ENCODE data around the gene CACNA1I. TPM values are rescaled to one million over a fixed set of nuclear protein-coding genes. Genes with fewer than 3 reads are reported as not detected.

CACNA1I gene
- total and polyA plus RNA-seq, 2 donors (not counting 1 experiment from before 2014, with no cell fraction given) = 0.07 to 0.25 TPM

DNA sequence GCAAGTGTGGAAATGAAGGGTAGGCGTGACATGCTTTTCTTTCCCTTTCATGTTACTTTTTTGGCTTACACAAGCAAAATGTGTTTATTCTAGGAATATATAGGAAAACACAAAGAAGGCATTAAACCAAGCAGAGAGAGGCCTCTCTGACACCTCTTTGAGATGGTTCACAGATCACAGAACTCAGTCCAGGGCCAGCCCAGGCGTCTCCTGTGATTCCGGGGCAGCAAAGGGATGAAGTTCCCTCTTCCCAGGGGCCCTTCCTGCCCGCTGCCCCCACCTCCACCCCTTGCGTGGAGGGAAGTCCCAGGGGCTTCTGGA, 78.0 kb downstream of the CACNA1I start:
- ChIA-PET POLR2A (no interaction called here), CTCF (no interaction called here)
- intact Hi-C loops (cut with micrococcal nuclease) = no loop called here
- no peaks in the 10 kb centered on the region for H3K9me3 Mint-ChIP-seq (ENCODE audit: insufficient read depth)
- ATAC-seq (ENCODE audit: low read depth) = no peak
- 94% methylated on average over 2 of the region's 5 CpGs for WGBS (ENCODE audit: insufficient coverage)
- H3K27ac Mint-ChIP-seq = no peak overlapping the region
- H3K79me2 ChIP-seq (ENCODE audit: control insufficient read depth, insufficient read depth, low read length) = no peaks in the 10 kb centered on the region
- H4K20me1 ChIP-seq (ENCODE audit: control insufficient read depth, insufficient read depth, low read length, poor library complexity, severe bottlenecking) = no peaks in the 10 kb centered on the region
- no peak overlapping the region for H3K4me3 Mint-ChIP-seq
- no peak overlapping the region for H2AFZ ChIP-seq (ENCODE audit: insufficient read depth, low read depth, low read length, poor library complexity, severe bottlenecking)
- H3K9ac ChIP-seq (ENCODE audit: low read length) = no peak overlapping the region
- no peaks in the 10 kb centered on the region for H3K4me1 ChIP-seq (ENCODE audit: control insufficient read depth in 2 of 2, insufficient read depth in 2 of 2, low read length in 2 of 2)
- TF ChIP-seq, protein P1, sequence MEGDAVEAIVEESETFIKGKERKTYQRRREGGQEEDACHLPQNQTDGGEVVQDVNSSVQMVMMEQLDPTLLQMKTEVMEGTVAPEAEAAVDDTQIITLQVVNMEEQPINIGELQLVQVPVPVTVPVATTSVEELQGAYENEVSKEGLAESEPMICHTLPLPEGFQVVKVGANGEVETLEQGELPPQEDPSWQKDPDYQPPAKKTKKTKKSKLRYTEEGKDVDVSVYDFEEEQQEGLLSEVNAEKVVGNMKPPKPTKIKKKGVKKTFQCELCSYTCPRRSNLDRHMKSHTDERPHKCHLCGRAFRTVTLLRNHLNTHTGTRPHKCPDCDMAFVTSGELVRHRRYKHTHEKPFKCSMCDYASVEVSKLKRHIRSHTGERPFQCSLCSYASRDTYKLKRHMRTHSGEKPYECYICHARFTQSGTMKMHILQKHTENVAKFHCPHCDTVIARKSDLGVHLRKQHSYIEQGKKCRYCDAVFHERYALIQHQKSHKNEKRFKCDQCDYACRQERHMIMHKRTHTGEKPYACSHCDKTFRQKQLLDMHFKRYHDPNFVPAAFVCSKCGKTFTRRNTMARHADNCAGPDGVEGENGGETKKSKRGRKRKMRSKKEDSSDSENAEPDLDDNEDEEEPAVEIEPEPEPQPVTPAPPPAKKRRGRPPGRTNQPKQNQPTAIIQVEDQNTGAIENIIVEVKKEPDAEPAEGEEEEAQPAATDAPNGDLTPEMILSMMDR (IDR thresholded peaks at IDR 0.05) = no peak
- no peak for TF ChIP-seq EZH2 (IDR thresholded peaks at IDR 0.05; ENCODE audit: borderline replicate concordance, insufficient read depth, low read depth, low read length, poor library complexity, severe bottlenecking)
- H3K27ac ChIP-seq (ENCODE audit: low read length in 2 of 2) = no peak overlapping the region
- no peak overlapping the region for H3K4me3 ChIP-seq (ENCODE audit: control extremely low read depth in 1 of 5, extremely low read depth in 1 of 5, insufficient read depth in 1 of 5, low read depth in 2 of 5, low read length in 4 of 5)
- H3K36me3 ChIP-seq (replicated peaks in 1 of 2; ENCODE audit: control extremely low read depth in 1 of 2, control insufficient read depth in 1 of 2, extremely low read depth in 1 of 2, insufficient read depth in 2 of 2, low read length in 1 of 2) = no peaks in the 10 kb centered on the region
- no peaks in the 10 kb centered on the region for H3K27me3 Mint-ChIP-seq
- H3K4me2 ChIP-seq (replicated peaks; ENCODE audit: low read depth, low read length, poor library complexity, severe bottlenecking) = no peak overlapping the region
- peaks cover 0 to 8% (median 0%) of the 10 kb centered on the region in 3 donors for H3K9me3 ChIP-seq (ENCODE audit: control extremely low read depth in 1 of 3, control insufficient read depth in 2 of 3, insufficient read depth in 1 of 3, low read length in 2 of 3)
- peaks cover 0 to 3% (median 0%) of the 10 kb centered on the region in 4 experiments for H3K27me3 ChIP-seq (replicated peaks in 1 of 4; ENCODE audit: control extremely low read depth in 1 of 4, control insufficient read depth in 3 of 4, insufficient read depth in 4 of 4, low read length in 3 of 4)
- DNase-seq = no peak
- no peaks in the 10 kb centered on the region for H3K4me1 Mint-ChIP-seq

DNA sequence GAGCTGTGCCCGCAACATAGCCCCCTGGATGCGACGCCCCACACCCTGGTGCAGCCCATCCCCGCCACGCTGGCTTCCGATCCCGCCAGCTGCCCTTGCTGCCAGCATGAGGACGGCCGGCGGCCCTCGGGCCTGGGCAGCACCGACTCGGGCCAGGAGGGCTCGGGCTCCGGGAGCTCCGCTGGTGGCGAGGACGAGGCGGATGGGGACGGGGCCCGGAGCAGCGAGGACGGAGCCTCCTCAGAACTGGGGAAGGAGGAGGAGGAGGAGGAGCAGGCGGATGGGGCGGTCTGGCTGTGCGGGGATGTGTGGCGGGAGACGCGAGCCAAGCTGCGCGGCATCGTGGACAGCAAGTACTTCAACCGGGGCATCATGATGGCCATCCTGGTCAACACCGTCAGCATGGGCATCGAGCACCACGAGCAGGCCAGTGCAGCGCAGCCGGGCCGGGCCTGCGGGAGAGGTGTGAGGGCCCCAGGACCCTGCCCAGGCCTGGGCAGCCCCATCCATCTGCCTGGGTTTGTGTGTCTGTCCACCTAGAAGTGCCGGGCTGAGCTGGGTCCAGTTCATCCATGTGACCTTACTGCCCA, 79.0 kb downstream of the CACNA1I start:
- Histone ChIP-seq H3K36me3 (replicated peaks in 1 of 2; ENCODE audit: control extremely low read depth in 1 of 2, control insufficient read depth in 1 of 2, extremely low read depth in 1 of 2, insufficient read depth in 2 of 2, low read length in 1 of 2) (no peaks in the 10 kb centered on the region), H4K20me1 (ENCODE audit: control insufficient read depth, insufficient read depth, low read length, poor library complexity, severe bottlenecking) (no peaks in the 10 kb centered on the region), H3K4me3 (ENCODE audit: control extremely low read depth in 1 of 5, extremely low read depth in 1 of 5, insufficient read depth in 1 of 5, low read depth in 2 of 5, low read length in 4 of 5) (no peak overlapping the region), H3K9me3 (ENCODE audit: control extremely low read depth in 1 of 3, control insufficient read depth in 2 of 3, insufficient read depth in 1 of 3, low read length in 2 of 3) (peaks cover 0 to 8% (median 0%) of the 10 kb centered on the region in 3 donors), H3K9ac (ENCODE audit: low read length) (no peak overlapping the region), H3K79me2 (ENCODE audit: control insufficient read depth, insufficient read depth, low read length) (no peaks in the 10 kb centered on the region), H3K4me1 (ENCODE audit: control insufficient read depth in 2 of 2, insufficient read depth in 2 of 2, low read length in 2 of 2) (no peaks in the 10 kb centered on the region), H3K27ac (ENCODE audit: low read length in 2 of 2) (no peak overlapping the region), H3K4me2 (replicated peaks; ENCODE audit: low read depth, low read length, poor library complexity, severe bottlenecking) (no peak overlapping the region), H2AFZ (ENCODE audit: insufficient read depth, low read depth, low read length, poor library complexity, severe bottlenecking) (no peak overlapping the region), H3K27me3 (replicated peaks in 1 of 4; ENCODE audit: control extremely low read depth in 1 of 4, control insufficient read depth in 3 of 4, insufficient read depth in 4 of 4, low read length in 3 of 4) (peaks cover 0 to 3% (median 0%) of the 10 kb centered on the region in 4 experiments)
- 96% methylated on average over 39 of the region's 41 CpGs for WGBS (ENCODE audit: insufficient coverage)
- ChIA-PET POLR2A (no interaction called here), CTCF (no interaction called here)
- no peaks in the 10 kb centered on the region for H3K4me1 Mint-ChIP-seq
- DNase-seq = no peak
- no peak for ATAC-seq (ENCODE audit: low read depth)
- no peak overlapping the region for H3K4me3 Mint-ChIP-seq
- H3K27ac Mint-ChIP-seq = no peak overlapping the region
- no peaks in the 10 kb centered on the region for H3K9me3 Mint-ChIP-seq (ENCODE audit: insufficient read depth)
- TF ChIP-seq, protein P1 (IDR thresholded peaks at IDR 0.05) = no peak
- no peak for TF ChIP-seq EZH2 (IDR thresholded peaks at IDR 0.05; ENCODE audit: borderline replicate concordance, insufficient read depth, low read depth, low read length, poor library complexity, severe bottlenecking)
- no peaks in the 10 kb centered on the region for H3K27me3 Mint-ChIP-seq
- intact Hi-C loops (cut with micrococcal nuclease) = no loop called here

Measured in B cell (primary cell).